ENCODE measurements around the gene CUEDC1.
"Not testable (repeated sequence)": the region's sequence is repeated elsewhere in the genome, so short reads cannot be mapped to it uniquely, and the experiment has no call there.

Gene CUEDC1

GRCh38 chr17:57984936-57985674 is 29.9 kb upstream of the CUEDC1 start:
- peak; percentile 13 for DNase-seq

- peak; percentile 27 for DNase-seq
These were observed 29.2 kb upstream of the CUEDC1 start for GRCh38 chr17:57984261-57984890.

- DNase-seq = no peak
These were observed 28.2 kb upstream of the CUEDC1 start for GRCh38 chr17:57983446-57983845.

- no peak for DNase-seq
These were observed 27.4 kb upstream of the CUEDC1 start for GRCh38 chr17:57982452-57983170.

GRCh38 chr17:57980522-57980921 is 25.3 kb upstream of the CUEDC1 start:
- no peak for DNase-seq

- DNase-seq = no peak
These were observed 23.9 kb upstream of the CUEDC1 start for GRCh38 chr17:57979076-57979475.

GRCh38 chr17:57976594-57976993 is 21.4 kb upstream of the CUEDC1 start:
- no peak for DNase-seq

- DNase-seq = no peak
These were observed 19.8 kb upstream of the CUEDC1 start for GRCh38 chr17:57975044-57975443.

- not testable (repeated sequence) for DNase-seq
These were observed 19.0 kb upstream of the CUEDC1 start for GRCh38 chr17:57974053-57974824.

GRCh38 chr17:57972151-57972550 is 16.9 kb upstream of the CUEDC1 start:
- DNase-seq = no peak

GRCh38 chr17:57971572-57971971 is 16.4 kb upstream of the CUEDC1 start:
- no peak for DNase-seq

GRCh38 chr17:57970710-57971109 is 15.5 kb upstream of the CUEDC1 start:
- DNase-seq = peak; percentile 70

GRCh38 chr17:57968456-57968855 is 13.2 kb upstream of the CUEDC1 start:
- no peak for DNase-seq

- DNase-seq = no peak
These were observed 11.7 kb upstream of the CUEDC1 start for GRCh38 chr17:57966875-57967274.

GRCh38 chr17:57966246-57966645 is 11.0 kb upstream of the CUEDC1 start:
- no peak for DNase-seq

- no peak for DNase-seq
These were observed 10.4 kb upstream of the CUEDC1 start for GRCh38 chr17:57965521-57966160.

GRCh38 chr17:57963149-57963511 is 7.9 kb upstream of the CUEDC1 start:
- no peak for DNase-seq

GRCh38 chr17:57962279-57963148 is 7.3 kb upstream of the CUEDC1 start:
- no peak for DNase-seq

GRCh38 chr17:57959929-57960328 is 4.7 kb upstream of the CUEDC1 start:
- no peak for DNase-seq

GRCh38 chr17:57958391-57958790 is 3.2 kb upstream of the CUEDC1 start:
- DNase-seq = not testable (repeated sequence)

- DNase-seq = no peak
These were observed 2.7 kb upstream of the CUEDC1 start for GRCh38 chr17:57957886-57958285.
